GM12801 (cell line): Measurements from ENCODE around the gene SNRNP70.

Experiments used
- TF ChIP-seq, protein P1 (sequence below): IDR thresholded peaks from one replicate; pipeline ENCODE4 v1.5.1; 2011; ENCODE audit warnings: control low read depth; ENCODE audit not compliant: insufficient read length; ENCODE audit errors: extremely low read depth

Gene SNRNP70

DNA sequence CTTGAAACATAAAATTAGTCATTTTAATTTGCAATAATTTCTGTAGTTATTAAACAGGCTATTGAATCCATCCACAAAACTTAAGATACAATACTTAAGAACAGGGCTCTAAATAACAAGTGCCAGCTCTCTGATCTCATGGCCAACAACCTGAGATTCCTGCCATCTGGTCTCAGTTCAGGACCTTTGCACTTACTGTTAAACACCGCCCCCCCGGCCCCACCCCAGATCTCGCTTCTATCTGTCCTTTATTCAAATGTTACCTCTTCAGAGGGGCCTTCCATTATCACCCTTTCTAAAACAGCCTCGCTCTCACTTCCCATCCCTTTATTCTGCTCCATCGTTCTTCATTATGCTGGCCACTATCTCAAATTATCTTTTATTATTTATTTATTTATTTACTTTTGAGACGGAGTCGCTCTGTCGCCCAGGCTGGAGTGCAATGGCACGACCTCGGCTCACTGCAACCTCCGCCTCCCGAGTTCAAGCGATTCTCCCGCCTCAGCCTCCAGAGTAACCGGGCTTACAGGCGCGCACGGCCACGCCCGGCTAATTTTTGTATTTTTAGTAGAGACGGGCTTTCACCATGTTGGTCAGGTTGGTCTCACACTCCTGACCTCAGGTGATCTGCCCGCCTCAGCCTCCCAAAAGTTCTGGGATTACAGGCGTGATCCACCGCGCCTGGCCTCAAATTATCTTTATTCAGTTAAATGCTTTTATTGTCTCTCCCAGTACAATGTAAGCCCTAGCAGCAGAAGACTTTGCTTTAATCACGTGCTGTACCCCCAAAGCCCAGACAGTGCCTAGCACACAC, 838 bp upstream of the SNRNP70 start:
- TF ChIP-seq, protein P1, sequence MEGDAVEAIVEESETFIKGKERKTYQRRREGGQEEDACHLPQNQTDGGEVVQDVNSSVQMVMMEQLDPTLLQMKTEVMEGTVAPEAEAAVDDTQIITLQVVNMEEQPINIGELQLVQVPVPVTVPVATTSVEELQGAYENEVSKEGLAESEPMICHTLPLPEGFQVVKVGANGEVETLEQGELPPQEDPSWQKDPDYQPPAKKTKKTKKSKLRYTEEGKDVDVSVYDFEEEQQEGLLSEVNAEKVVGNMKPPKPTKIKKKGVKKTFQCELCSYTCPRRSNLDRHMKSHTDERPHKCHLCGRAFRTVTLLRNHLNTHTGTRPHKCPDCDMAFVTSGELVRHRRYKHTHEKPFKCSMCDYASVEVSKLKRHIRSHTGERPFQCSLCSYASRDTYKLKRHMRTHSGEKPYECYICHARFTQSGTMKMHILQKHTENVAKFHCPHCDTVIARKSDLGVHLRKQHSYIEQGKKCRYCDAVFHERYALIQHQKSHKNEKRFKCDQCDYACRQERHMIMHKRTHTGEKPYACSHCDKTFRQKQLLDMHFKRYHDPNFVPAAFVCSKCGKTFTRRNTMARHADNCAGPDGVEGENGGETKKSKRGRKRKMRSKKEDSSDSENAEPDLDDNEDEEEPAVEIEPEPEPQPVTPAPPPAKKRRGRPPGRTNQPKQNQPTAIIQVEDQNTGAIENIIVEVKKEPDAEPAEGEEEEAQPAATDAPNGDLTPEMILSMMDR, result no peak

DNA sequence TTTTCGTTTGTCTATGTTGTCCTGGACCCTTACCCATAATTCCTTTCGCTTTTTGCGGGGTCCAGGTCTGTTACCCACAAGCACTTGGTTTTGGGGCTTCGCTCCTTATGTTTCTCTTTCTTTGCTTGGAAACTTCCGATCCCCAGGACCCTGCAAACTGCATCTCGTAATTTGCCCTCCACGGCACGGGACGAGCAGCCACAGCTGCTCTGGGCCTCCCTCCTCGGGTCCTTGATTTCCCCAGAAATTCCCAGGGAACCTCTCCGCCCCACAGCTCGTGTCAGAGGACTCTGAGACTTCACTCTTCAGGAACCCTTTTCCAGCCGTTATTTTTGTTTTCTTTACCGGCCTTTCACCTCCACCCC, 599 bp downstream of the SNRNP70 start:
- TF ChIP-seq, protein P1, result no peak

DNA sequence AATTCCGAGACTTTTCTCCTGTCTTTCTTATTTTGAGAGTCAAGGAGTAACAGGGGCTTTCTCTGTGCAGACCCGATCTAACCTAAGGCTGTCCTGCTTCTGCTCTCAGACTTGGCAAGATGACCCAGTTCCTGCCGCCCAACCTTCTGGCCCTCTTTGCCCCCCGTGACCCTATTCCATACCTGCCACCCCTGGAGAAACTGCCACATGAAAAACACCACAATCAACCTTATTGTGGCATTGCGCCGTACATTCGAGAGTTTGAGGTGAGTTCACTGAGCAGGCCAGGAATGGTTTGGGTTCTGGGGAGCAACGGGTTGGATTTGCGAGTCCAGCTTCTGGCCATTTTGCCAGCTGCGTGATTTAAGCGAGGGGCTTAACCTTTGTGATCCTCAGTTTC, 1.0 kb downstream of the SNRNP70 start:
- TF ChIP-seq, protein P1, result no peak

DNA sequence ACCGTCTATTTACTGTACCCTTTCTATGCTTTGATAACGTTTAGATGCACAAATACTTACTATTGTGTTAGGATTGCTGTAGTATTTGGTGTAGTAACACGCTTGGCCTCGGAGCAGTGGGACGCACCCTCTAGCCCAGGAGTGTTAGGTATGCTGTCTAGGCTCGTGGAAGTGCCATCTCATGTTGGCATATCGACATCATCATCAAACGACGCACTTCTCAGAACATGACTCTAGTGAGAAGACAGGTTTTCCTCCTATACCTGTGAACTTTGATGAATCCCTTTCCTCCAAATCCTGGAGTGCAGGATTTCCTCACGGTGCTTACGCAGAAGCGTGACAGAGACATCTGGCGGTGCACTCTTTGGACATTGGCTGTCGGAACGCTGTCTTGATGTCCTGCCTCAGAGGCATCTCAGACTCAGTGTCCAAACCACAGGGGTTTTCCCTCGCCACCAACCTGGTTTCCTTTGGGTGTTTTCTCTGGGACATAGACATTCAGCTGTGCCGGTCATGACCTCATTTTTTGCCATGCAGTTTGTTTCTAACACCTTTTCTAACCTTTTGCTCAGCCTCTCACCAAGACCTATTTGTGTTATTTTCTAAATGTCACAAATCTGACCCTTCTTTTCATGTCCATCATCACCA, 6.3 kb downstream of the SNRNP70 start:
- TF ChIP-seq, protein P1, result no peak

DNA sequence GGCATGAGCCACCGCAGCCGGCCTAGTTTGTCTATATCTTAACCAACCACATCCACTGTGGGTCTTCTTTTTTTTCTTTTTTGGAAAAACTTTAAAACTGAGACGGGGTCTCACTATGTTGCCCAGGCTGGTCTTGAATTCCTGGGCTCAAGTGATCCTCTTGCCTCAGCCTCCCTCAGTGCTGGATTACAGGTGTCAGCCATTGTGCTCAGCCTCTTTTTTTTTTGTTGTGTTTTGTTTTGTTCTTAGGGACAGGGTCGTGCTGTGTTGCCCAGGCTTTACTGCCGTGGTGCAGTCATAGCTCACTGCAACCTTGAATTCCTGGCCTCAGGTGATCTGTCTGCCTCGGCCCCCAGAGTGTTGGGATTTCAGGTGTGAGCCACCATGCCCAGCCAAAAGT, 7.4 kb downstream of the SNRNP70 start:
- TF ChIP-seq, protein P1, result no peak

DNA sequence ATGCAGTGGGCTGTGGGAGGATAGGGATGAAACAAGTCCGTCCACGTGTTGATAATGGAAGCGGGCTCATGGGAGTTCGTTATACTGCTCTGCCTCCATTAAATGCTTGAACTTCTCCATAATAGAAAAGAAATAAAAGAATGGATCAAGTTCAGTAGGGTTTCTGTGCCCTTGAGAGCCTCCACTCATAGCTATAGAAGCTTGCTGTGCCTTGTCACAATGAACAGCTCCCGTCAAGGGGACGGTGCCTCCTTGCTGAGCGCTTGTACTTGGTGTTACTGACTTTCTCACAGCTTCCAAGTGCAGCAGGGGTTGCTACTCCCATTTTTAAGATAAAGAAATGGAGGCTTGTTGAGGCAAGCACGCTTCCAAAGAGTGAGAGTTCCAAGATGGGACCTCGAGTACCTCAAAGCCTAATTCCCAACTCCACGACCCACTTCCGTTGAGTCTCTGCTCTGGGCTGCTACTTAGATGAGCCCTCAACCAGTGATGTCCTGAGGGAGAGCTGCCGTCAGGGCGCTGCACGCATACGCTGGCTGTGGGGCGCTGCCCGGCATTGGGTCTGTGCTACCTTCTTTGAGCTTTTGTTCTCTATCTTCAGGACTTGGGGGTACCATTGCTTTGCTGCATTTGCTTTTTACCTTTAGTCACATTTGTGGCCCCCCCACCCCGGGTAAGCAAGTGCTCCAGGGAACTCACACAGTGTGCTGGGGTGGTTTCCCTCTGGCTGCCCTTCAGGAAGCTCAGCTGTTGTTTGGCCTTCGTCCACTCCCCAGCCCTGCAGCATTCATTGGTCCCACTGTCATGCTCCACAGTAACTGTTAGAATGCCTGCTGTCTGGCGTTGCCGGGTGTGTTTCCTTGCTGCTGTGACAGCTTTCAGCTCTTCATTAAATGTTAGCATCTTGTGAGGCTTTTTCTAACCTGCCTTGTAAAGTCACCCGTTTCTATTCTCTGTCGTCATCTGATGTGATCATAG, 9.5 kb downstream of the SNRNP70 start:
- TF ChIP-seq, protein P1, result no peak

DNA sequence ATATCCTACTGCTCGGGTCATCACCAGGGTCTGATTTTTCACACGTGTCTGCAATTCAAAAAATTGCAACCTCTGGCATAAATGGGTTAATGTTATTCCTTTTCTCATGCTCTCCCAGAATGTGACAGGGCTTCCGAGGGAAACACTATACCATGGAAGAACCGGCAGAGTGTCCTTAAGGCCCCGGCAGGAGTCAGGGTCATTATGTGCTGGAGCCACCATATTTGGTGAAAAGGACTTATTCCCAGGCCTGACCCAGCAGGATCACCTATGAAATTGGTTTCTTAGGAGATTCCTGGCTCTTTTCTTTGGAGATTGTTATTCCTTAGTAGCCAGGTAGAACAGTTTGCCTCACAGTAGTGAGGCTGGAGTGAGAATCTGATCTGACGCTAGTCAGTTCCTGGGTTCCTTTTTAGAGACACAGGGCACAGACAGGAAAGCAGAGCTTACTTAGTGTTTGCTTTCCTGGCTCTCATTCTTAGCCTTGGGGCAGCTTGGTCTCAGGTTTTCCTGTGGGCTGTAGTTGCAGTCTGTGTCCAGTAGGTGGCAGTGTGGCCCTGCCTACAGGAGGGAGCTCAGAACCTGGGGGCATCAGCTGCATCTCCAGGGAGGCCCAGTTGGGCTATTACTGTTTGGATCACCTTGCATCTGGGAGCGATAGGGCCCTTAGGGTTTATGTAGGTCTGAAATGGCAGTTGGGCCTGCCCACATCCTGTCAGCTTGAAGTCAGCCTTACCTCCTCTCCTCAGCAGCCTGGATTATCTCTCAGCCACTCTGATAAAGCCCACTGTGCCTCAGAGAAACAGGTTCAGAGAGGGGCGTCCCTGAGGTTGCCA, 12.4 kb downstream of the SNRNP70 start:
- TF ChIP-seq, protein P1, result peak; percentile 90
